SK-N-SH (cell line): ENCODE measurements around the gene SGTA. TPM values are rescaled to one million over a fixed set of nuclear protein-coding genes. Genes with fewer than 3 reads are reported as not detected.

Experiments used
- CTCF ChIA-PET: fragments of 300-600, 350-600 bp; formaldehyde crosslinking; extraction: SDS; loops from one replicate; lab custom pipeline; 2021; lab: Yijun Ruan, JAX
- POLR2A ChIA-PET: fragments of 350-600 bp; sonication (Branson Sonifier 250); formaldehyde crosslinking; extraction: SDS; loops from one replicate; lab custom pipeline; 2020; ENCODE audit warnings: antibody characterized with exemption, inconsistent platforms; lab: Yijun Ruan, JAX
- DNase-seq: peaks from one replicate; pipeline ENCODE4 v3.0.0; 2012
- H2AFZ ChIP-seq: fragments of 200-600 bp; sonication (generic); 2 replicates; pipeline ENCODE4 v1.8.1; 2016; ENCODE audit warnings: antibody characterized with exemption, mild to moderate bottlenecking, low read depth
- H3F3A ChIP-seq: fragments of 200-600 bp; sonication (generic); replicated peaks from 2 replicates; pipeline ENCODE3; 2016; ENCODE audit warnings: antibody characterized with exemption, mild to moderate bottlenecking; ENCODE audit not compliant: insufficient read depth
- H3K27ac ChIP-seq, 2 experiments: fragments of 200-500 bp in 1 of 2; fragments of 200-600 bp in 1 of 2; sonication (Bioruptor generic) in 1 of 2; sonication (generic), shearing (Covaris generic) in 1 of 2; 2 replicates each; pipeline versions ENCODE4 v1.5.1 to v1.6.1; 2014 to 2016; ENCODE audit warnings: low read depth in 2 of 2, inconsistent platforms in 1 of 2, low read length in 1 of 2, mild to moderate bottlenecking in 1 of 2, mixed read lengths in 1 of 2
- H3K27me3 ChIP-seq: fragments of 200-600 bp; sonication (generic), shearing (Covaris generic); 2 replicates; pipeline ENCODE4 v1.6.1; 2016; ENCODE audit warnings: mixed run types; ENCODE audit not compliant: insufficient read depth
- H3K36me3 ChIP-seq, 2 experiments: fragments of 200-500 bp in 1 of 2; fragments of 200-600 bp in 1 of 2; sonication (Bioruptor generic) in 1 of 2; sonication (generic) in 1 of 2; replicated peaks in 1 of 2; 2 replicates each; pipeline versions ENCODE3 to v1.5.1; 2014 to 2016; ENCODE audit warnings: low read length in 1 of 2, mild to moderate bottlenecking in 1 of 2; ENCODE audit not compliant: insufficient read depth in 2 of 2, control insufficient read depth in 1 of 2
- H3K4me1 ChIP-seq, 2 experiments: fragments of 200-500 bp in 1 of 2; fragments of 200-600 bp in 1 of 2; sonication (Bioruptor generic) in 1 of 2; sonication (generic), shearing (Covaris generic) in 1 of 2; 2 replicates each; pipeline versions ENCODE4 v1.5.1 to v1.6.1; 2014 to 2016; ENCODE audit warnings: low read depth in 1 of 2, low read length in 1 of 2, mixed run types in 1 of 2; ENCODE audit not compliant: insufficient read depth in 2 of 2, control insufficient read depth in 1 of 2
- H3K4me2 ChIP-seq: fragments of 200-600 bp; sonication (generic), shearing (Covaris generic); 2 replicates; pipeline ENCODE4 v1.6.1; 2017; ENCODE audit warnings: mixed run types
- H3K4me3 ChIP-seq, 2 experiments: fragments of 200-500 bp in 1 of 2; fragments of 200-600 bp in 1 of 2; sonication (Bioruptor generic) in 1 of 2; sonication (generic), shearing (Covaris generic) in 1 of 2; 2 replicates each; pipeline versions ENCODE4 v1.5.1 to v1.8.1; 2014 to 2016; ENCODE audit warnings: low read depth in 2 of 2, inconsistent platforms in 1 of 2, low read length in 1 of 2, mild to moderate bottlenecking in 1 of 2, mixed read lengths in 1 of 2, moderate library complexity in 1 of 2
- H3K79me2 ChIP-seq: fragments of 200-600 bp; sonication (generic); 2 replicates; pipeline ENCODE4 v1.8.1; 2017; ENCODE audit warnings: mild to moderate bottlenecking; ENCODE audit not compliant: insufficient read depth
- H3K9ac ChIP-seq: fragments of 200-600 bp; sonication (generic); 2 replicates; pipeline ENCODE4 v1.6.1; 2017; ENCODE audit warnings: mixed run types
- H3K9me2 ChIP-seq: fragments of 200-600 bp; sonication (generic); 2 replicates; pipeline ENCODE4 v1.6.1; 2017; ENCODE audit warnings: mixed run types
- H3K9me3 ChIP-seq: fragments of 200-600 bp; sonication (generic); 2 replicates; pipeline ENCODE4 v1.6.1; 2017; ENCODE audit warnings: mixed run types, mild to moderate bottlenecking, moderate library complexity
- H4K20me1 ChIP-seq: fragments of 200-600 bp; sonication (generic); 2 replicates; pipeline ENCODE4 v1.6.1; 2017; ENCODE audit warnings: mild to moderate bottlenecking, mixed run types; ENCODE audit not compliant: insufficient read depth
- EZH2phosphoT487 ChIP-seq: fragments of 200-600 bp; sonication (generic); IDR thresholded peaks from 2 replicates; pipeline ENCODE4 v1.6.1; 2017; ENCODE audit warnings: low read depth, mixed run types, mild to moderate bottlenecking, antibody characterized with exemption, moderate library complexity, borderline replicate concordance
- FOXM1 ChIP-seq: IDR thresholded peaks from 2 replicates; pipeline ENCODE4 v1.4.0; 2012; ENCODE audit warnings: low read depth, mild to moderate bottlenecking
- GABPA ChIP-seq: IDR thresholded peaks from 2 replicates; pipeline ENCODE4 v1.4.0; 2012; ENCODE audit warnings: low read depth, mild to moderate bottlenecking
- GATA2 ChIP-seq: sonication (generic); formaldehyde crosslinking; IDR thresholded peaks from 2 replicates; pipeline ENCODE4 v1.5.0; 2020; ENCODE audit warnings: mild to moderate bottlenecking, missing genetic modification reagents
- IRF3 ChIP-seq: fragments of 150-350 bp; IDR thresholded peaks from 2 replicates; pipeline ENCODE4 v1.6.1; 2016; ENCODE audit warnings: mild to moderate bottlenecking, low read depth, low read length
- JUND ChIP-seq: IDR thresholded peaks from 2 replicates; pipeline ENCODE4 v1.4.0; 2012
- MXI1 ChIP-seq: IDR thresholded peaks from 2 replicates; pipeline ENCODE4 v1.6.1; 2012; ENCODE audit warnings: mild to moderate bottlenecking, low read depth, low read length, improper control_type of control experiment
- NFIC ChIP-seq: IDR thresholded peaks from 2 replicates; pipeline ENCODE4 v1.4.0; 2012; ENCODE audit warnings: borderline replicate concordance
- NRF1 ChIP-seq: IDR thresholded peaks from 2 replicates; pipeline ENCODE4 v1.6.1; 2012; ENCODE audit warnings: low read depth, mild to moderate bottlenecking, low read length
- PBX3 ChIP-seq: IDR thresholded peaks from 2 replicates; pipeline ENCODE4; 2012
- POLR2AphosphoS5 ChIP-seq: IDR thresholded peaks from 2 replicates; pipeline ENCODE4 v1.6.1; 2012; ENCODE audit warnings: low read depth, low read length
- REST ChIP-seq: IDR thresholded peaks from 2 replicates; pipeline ENCODE4 v1.6.1; 2012; ENCODE audit warnings: mild to moderate bottlenecking, low read depth, low read length, moderate library complexity
- TCF12 ChIP-seq: IDR thresholded peaks from 2 replicates; pipeline ENCODE4 v1.4.0; 2012
- USF1 ChIP-seq: IDR thresholded peaks from 2 replicates; pipeline ENCODE4 v1.4.0; 2012; ENCODE audit warnings: low read depth, borderline replicate concordance
- USF2 ChIP-seq: fragments of 150-350 bp; IDR thresholded peaks from 2 replicates; pipeline ENCODE4 v1.6.1; 2017; ENCODE audit warnings: antibody characterized with exemption, low read length, low read depth, borderline replicate concordance
- ZBTB33 ChIP-seq: IDR thresholded peaks from 2 replicates; pipeline ENCODE4 v1.4.0; 2012; ENCODE audit warnings: low read depth, borderline replicate concordance
- WGBS: methylation state at CpG from one replicate; pipeline ENCODE4 v1.1.6; 2017; ENCODE audit warnings: low lambda C conversion rate; 5-methylcytosine and 5-hydroxymethylcytosine counted together
- polyA plus RNA-seq, 3 experiments: library from polyadenylated mRNA; depleted of rRNA; stranded (reverse); fragments of >200 nt; gene quantifications; 2 replicates each; pipeline ENCODE4 v1.2.3, GENCODE V29; 2012

SGTA gene
- polyA plus RNA-seq, 1 of the 3 experiments (the other 2 are of a cell fraction): 78.4 TPM

DNA sequence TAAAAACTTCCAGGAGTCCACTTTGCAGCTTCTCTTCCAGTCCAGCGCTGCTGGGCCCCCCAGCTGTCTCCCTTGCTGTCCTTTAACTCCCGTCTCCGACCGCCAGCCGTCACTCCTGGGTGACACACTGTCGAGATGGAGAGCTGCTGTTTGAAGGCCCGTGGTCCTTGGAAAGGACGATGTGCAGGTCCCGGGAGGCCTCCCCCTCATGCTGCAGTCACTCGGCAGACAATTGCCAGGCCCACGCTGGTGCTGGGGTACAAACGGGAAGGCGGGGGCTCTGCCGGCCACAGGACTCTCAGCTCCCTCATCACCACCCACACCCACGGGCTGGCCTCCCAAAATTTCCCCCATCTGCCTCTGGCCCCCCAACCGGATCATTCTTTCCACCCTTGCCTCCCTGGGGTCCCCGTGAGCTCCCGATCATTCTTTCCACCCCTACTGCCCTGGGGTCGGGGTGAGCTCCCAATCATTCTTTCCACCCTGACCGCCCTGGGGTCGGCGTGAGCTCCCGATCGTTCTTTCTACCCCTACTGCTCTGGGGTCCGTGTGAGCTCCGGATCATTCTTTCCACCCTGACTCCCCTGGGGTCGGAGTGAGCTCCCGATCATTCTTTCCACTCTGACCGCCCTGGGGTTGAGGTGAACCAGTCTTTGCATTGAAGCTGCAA lies 20.5 kb upstream of the SGTA start (continued):
- TF ChIP-seq IRF3 (no peak), NRF1 (no peak), TCF12 (no peak)

- Histone ChIP-seq H3K4me3 (no peak overlapping the region), H3F3A (no peaks in the 10 kb centered on the region), H3K79me2 (no peaks in the 10 kb centered on the region), H3K27me3 (no peaks in the 10 kb centered on the region), H3K36me3 (peaks cover 4 to 63% of the 10 kb centered on the region in 2 experiments), H3K4me2 (no peak overlapping the region), H3K9me3 (no peaks in the 10 kb centered on the region), H3K27ac (no peak overlapping the region), H2AFZ (no peak overlapping the region), H3K9ac (no peak overlapping the region), H3K4me1 (no peaks in the 10 kb centered on the region), H3K9me2 (no peaks in the 10 kb centered on the region), H4K20me1 (no peaks in the 10 kb centered on the region)
- peak; percentile 10 for DNase-seq
- POLR2A ChIA-PET: no interaction called here
- CTCF ChIA-PET: no interaction called here
- no peak for TF ChIP-seq NRF1
- no peak for TF ChIP-seq NFIC
- no peak for TF ChIP-seq GATA2
- no peak for TF ChIP-seq JUND
- 93% methylated on average over 14 of the region's 17 CpGs for WGBS
Observed at GRCh38 chr19:2802826-2803225, 19.8 kb upstream of the SGTA start.

GRCh38 chr19:2800506-2800905 lies 17.4 kb upstream of the SGTA start:
- Histone ChIP-seq H3K9me2 (no peaks in the 10 kb centered on the region), H4K20me1 (no peaks in the 10 kb centered on the region), H3K4me2 (no peak overlapping the region), H3K9me3 (no peaks in the 10 kb centered on the region), H3K36me3 (peaks cover 4 to 64% of the 10 kb centered on the region in 2 experiments), H3K9ac (no peak overlapping the region), H3K4me1 (no peaks in the 10 kb centered on the region), H3K27me3 (no peaks in the 10 kb centered on the region), H2AFZ (no peak overlapping the region), H3F3A (no peaks in the 10 kb centered on the region), H3K79me2 (no peaks in the 10 kb centered on the region), H3K27ac (no peak overlapping the region), H3K4me3 (no peak overlapping the region)
- WGBS: 95% methylated on average over 19 of the region's 22 CpGs
- ChIA-PET POLR2A (no interaction called here), CTCF (interaction anchor here (2.0 kb wide), 1 partner anchor 18 kb away, joined by 8 read pairs; no protein-coding TSS in a partner anchor)
- DNase-seq: no peak
- TF ChIP-seq ZBTB33 (no peak), GABPA (no peak), FOXM1 (no peak), POLR2AphosphoS5 (no peak), PBX3 (no peak), EZH2phosphoT487 (no peak), GATA2 (no peak), USF1 (no peak), REST (no peak), USF2 (no peak), MXI1 (no peak), TCF12 (no peak)
